Fibroblast of the aortic adventitia (primary cell): Measurements from ENCODE around the gene ITGB7. TPM values are rescaled to one million over a fixed set of nuclear protein-coding genes. Genes with fewer than 3 reads are reported as not detected.
A peak's percentile ranks its signal among the peaks of the same experiment; 100 is the strongest.

Experiments
- DNase-seq: peaks from one replicate; pipeline ENCODE4 v3.0.0-alpha.2; 2010; ENCODE audit warnings: low read depth
- H3K4me3 ChIP-seq: 2 replicates; pipeline ENCODE4 v1.5.1; 2011; ENCODE audit warnings: low read depth, mild to moderate bottlenecking, control low read depth, low read length, moderate library complexity
- CTCF ChIP-seq: IDR thresholded peaks from 2 replicates; pipeline ENCODE4 v1.5.1; 2011; ENCODE audit warnings: mild to moderate bottlenecking, low read length, control low read depth, inconsistent platforms; ENCODE audit not compliant: insufficient read depth
- small RNA-seq: library from RNA; depleted of rRNA; stranded (forward); fragments of <200 nt; gene quantifications from one replicate; pipeline ENCODE3, GENCODE V24; 2012
- total RNA-seq: library from RNA; depleted of rRNA; stranded (reverse); fragments of >200 nt; gene quantifications from 2 replicates; pipeline ENCODE4 v1.2.3, GENCODE V29; 2012; ENCODE audit warnings: low replicate concordance

Gene ITGB7
- total RNA-seq, 1 donor: 0.54 TPM

- no peak overlapping the region for H3K4me3 ChIP-seq
- peak; percentile 61 for DNase-seq
These were observed 61.4 kb downstream of the ITGB7 start for GRCh38 chr12:53145383-53146260.

GRCh38 chr12:53143355-53143754 lies 63.7 kb downstream of the ITGB7 start:
- no peak for TF ChIP-seq CTCF
- no peak for DNase-seq
- no peak overlapping the region for H3K4me3 ChIP-seq

More at GRCh38 chr12:53145383-53146260, 61.4 kb downstream of the ITGB7 start:
- TF ChIP-seq CTCF: no peak

Small RNAs within 50 kb of the gene (small RNA-seq; reads per million reads assigned to genes)
- not detected for gene HIGD1AP1

Other genes starting within 250 kb of the ITGB7 start
- gene EIF4B, start 200.8 kb downstream of the ITGB7 start, total RNA-seq: 1,016 and 1,876 TPM in 2 replicates
- gene TNS2, start 157.2 kb downstream of the ITGB7 start, total RNA-seq: 60.5 and 77.4 TPM in 2 replicates
- 27.1 and 33.0 TPM in 2 replicates for gene SPRYD3, start 127.9 kb downstream of the ITGB7 start, total RNA-seq
- gene IGFBP6, start 109.6 kb downstream of the ITGB7 start, total RNA-seq: 723 and 2,626 TPM in 2 replicates
- 0.09 TPM in 1 of 2 replicates, not detected in the other for gene SOAT2, start 103.8 kb downstream of the ITGB7 start, total RNA-seq
- 12.6 and 16.3 TPM in 2 replicates for gene ZNF740, start 26.5 kb downstream of the ITGB7 start, total RNA-seq
- gene CSAD, start 26.3 kb downstream of the ITGB7 start, total RNA-seq: 8.7 and 23.4 TPM in 2 replicates
- gene RARG, start 25.0 kb upstream of the ITGB7 start, total RNA-seq: 43.9 and 69.4 TPM in 2 replicates
- 1.5 and 13.5 TPM in 2 replicates for gene ESPL1, start 61.0 kb upstream of the ITGB7 start, total RNA-seq
- gene PFDN5, start 88.3 kb upstream of the ITGB7 start, total RNA-seq: 441 and 577 TPM in 2 replicates
- 34.8 and 39.5 TPM in 2 replicates for gene MYG1, start 92.4 kb upstream of the ITGB7 start, total RNA-seq
- 16.4 and 46.4 TPM in 2 replicates for gene AAAS, start 114.4 kb upstream of the ITGB7 start, total RNA-seq
- not detected in 2 replicates for gene SP7, start 129.1 kb upstream of the ITGB7 start, total RNA-seq
- gene SP1, start 172.9 kb upstream of the ITGB7 start, total RNA-seq: 28.0 and 63.3 TPM in 2 replicates
- not detected in 2 replicates for gene AMHR2, start 216.6 kb upstream of the ITGB7 start, total RNA-seq
- 59.5 and 60.0 TPM in 2 replicates for gene PRR13, start 234.5 kb upstream of the ITGB7 start, total RNA-seq
- 165 and 233 TPM in 2 replicates for gene PCBP2, start 244.9 kb upstream of the ITGB7 start, total RNA-seq